Measurements from ENCODE around the gene AOPEP. TPM values are rescaled to one million over a fixed set of nuclear protein-coding genes. Genes with fewer than 3 reads are reported as not detected.

The AOPEP gene
- total and polyA plus RNA-seq, 3 donors from 2014 or later = 31.4 to 95.0 (median 80.4) TPM

DNA sequence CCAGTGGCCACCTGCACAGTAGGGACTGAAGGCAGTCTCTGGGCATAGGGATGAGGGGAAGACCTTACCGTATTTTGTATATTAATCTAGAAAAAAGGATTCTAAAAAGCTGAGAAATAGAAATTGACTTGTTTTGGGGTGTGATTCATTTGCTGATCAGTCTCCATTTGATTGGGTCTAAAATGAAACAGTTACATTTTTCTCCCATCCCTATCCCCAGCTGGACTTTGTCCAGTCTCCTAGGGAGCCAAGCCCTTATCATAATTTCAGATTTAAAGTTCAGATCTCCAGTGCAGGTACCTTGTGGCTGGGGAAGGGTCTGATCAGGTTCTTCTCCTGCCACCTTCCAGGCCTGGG is 350.2 kb downstream of the AOPEP start:
- intact Hi-C loops (cut with DNase I; ENCODE audit: low total_unique reads) = no loop called here
- Histone ChIP-seq H3K27ac (peak overlapping the region; percentile 47), H3K9me3 (no peaks in the 10 kb centered on the region), H3K36me3 (ENCODE audit: low read depth, missing control alignments) (no peaks in the 10 kb centered on the region), H3K4me3 (no peak overlapping the region), H3K4me1 (peaks cover 20% of the 10 kb centered on the region), H3K27me3 (no peaks in the 10 kb centered on the region)
- peak; percentile 11 for DNase-seq
- WGBS, 2 donors = 49 to 57% methylated on average over 1 of the region's 1 CpG
- TF ChIP-seq, protein P1, sequence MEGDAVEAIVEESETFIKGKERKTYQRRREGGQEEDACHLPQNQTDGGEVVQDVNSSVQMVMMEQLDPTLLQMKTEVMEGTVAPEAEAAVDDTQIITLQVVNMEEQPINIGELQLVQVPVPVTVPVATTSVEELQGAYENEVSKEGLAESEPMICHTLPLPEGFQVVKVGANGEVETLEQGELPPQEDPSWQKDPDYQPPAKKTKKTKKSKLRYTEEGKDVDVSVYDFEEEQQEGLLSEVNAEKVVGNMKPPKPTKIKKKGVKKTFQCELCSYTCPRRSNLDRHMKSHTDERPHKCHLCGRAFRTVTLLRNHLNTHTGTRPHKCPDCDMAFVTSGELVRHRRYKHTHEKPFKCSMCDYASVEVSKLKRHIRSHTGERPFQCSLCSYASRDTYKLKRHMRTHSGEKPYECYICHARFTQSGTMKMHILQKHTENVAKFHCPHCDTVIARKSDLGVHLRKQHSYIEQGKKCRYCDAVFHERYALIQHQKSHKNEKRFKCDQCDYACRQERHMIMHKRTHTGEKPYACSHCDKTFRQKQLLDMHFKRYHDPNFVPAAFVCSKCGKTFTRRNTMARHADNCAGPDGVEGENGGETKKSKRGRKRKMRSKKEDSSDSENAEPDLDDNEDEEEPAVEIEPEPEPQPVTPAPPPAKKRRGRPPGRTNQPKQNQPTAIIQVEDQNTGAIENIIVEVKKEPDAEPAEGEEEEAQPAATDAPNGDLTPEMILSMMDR (IDR thresholded peaks at IDR 0.05) = no peak
- no peak for TF ChIP-seq POLR2A (IDR thresholded peaks at IDR 0.05)

- no peak overlapping the region for H3K4me3 ChIP-seq
- DNase-seq = no peak
- WGBS, 2 donors = 50 to 61% methylated on average over 9 to 18 of the region's 18 CpGs
- H3K36me3 ChIP-seq (ENCODE audit: low read depth, missing control alignments) = no peaks in the 10 kb centered on the region
- intact Hi-C loops (cut with DNase I; ENCODE audit: low total_unique reads) = no loop called here
- peaks cover 20% of the 10 kb centered on the region for H3K4me1 ChIP-seq
- H3K27me3 ChIP-seq = no peaks in the 10 kb centered on the region
- H3K27ac ChIP-seq = peak overlapping the region; percentile 47
- H3K9me3 ChIP-seq = no peaks in the 10 kb centered on the region
- TF ChIP-seq, protein P1 (IDR thresholded peaks at IDR 0.05) = no peak
- no peak for TF ChIP-seq POLR2A (IDR thresholded peaks at IDR 0.05)
Observed at GRCh38 chr9:95077053-95077765, 350.7 kb downstream of the AOPEP start.

DNA sequence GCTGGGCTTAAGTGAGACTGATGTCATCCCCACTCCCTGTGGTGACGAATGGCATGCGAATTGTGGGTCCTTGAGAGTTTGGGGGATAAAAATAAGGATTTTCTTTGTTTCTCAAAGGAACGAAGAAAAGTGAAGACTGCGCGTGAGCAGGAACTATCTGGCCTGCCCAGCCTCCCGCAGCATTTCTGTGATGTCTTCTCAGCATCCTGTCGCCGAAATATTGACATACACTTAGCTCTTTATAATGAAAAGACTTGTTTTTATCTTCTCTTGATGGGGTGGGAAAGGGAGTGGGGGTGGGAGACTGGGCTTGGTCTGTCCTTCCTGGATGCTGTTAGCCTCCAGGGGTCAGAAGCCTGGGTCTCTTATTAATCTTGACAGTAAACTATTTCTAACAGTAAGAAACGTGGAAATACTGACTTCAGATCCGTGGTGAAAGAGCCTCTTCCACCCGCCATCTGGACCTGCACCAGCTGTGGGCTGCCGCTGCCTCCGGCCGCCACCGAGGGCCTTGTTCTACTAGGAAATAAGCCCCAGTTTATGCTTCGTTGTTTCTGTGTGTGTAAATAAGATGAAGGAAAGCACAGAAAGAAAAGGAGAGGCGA is 351.4 kb downstream of the AOPEP start:
- Histone ChIP-seq H3K36me3 (ENCODE audit: low read depth, missing control alignments) (no peaks in the 10 kb centered on the region), H3K27ac (peak overlapping the region; percentile 8 to 47), H3K4me3 (no peak overlapping the region), H3K9me3 (no peaks in the 10 kb centered on the region), H3K4me1 (peaks cover 20% of the 10 kb centered on the region), H3K27me3 (no peaks in the 10 kb centered on the region)
- WGBS, 2 donors = 58 to 60% methylated on average over 17 of the region's 17 CpGs
- no peak for TF ChIP-seq POLR2A (IDR thresholded peaks at IDR 0.05)
- TF ChIP-seq, protein P1 (IDR thresholded peaks at IDR 0.05) = no peak
- intact Hi-C loops (cut with DNase I; ENCODE audit: low total_unique reads) = no loop called here
- DNase-seq = no peak

DNA sequence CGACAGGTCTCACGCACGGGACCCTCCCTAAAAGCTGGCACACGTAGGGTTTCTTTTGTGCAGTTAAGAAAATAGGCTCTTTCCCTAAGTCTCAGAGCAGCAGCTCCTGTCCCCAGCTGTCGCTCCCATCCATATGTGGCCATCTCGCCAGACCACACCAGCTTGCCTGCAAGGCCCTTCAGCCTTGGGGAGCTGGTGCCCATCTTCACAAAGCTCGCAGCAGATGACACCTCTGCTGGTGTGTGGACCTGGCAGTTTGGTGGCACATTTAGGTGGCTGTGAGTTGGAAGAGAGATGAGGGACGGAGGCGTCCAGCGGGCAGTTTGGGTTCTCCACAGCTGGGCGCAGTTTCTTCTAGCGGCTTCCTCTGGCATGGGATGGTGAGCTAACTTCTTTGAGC is 352.0 kb downstream of the AOPEP start:
- Histone ChIP-seq H3K4me3 (no peak overlapping the region), H3K27me3 (no peaks in the 10 kb centered on the region), H3K4me1 (peaks cover 20% of the 10 kb centered on the region), H3K27ac (peak overlapping the region in 1 of 2 donors; percentile 47), H3K9me3 (no peaks in the 10 kb centered on the region), H3K36me3 (ENCODE audit: low read depth, missing control alignments) (no peaks in the 10 kb centered on the region)
- TF ChIP-seq, protein P1 (IDR thresholded peaks at IDR 0.05) = no peak
- no peak for TF ChIP-seq POLR2A (IDR thresholded peaks at IDR 0.05)
- 80 to 81% methylated on average over 12 of the region's 12 CpGs for WGBS, 2 donors
- DNase-seq = no peak
- intact Hi-C loops (cut with DNase I; ENCODE audit: low total_unique reads) = no loop called here

All from testis (tissue), 3 donors.